GM21825 (cell line): ENCODE results near the gene PATJ.

ENCODE experiments used
- ATAC-seq: cut with Tn5 transposase; IDR thresholded peaks from one replicate; pipeline ENCODE4 v1.9.1; 2021; ENCODE audit warnings: mild to moderate bottlenecking, moderate library complexity; ENCODE audit not compliant: unreplicated experiment

The PATJ gene

GRCh38 chr1:61980561-61980960, 238.3 kb downstream of the PATJ start:
- no peak for ATAC-seq

DNA sequence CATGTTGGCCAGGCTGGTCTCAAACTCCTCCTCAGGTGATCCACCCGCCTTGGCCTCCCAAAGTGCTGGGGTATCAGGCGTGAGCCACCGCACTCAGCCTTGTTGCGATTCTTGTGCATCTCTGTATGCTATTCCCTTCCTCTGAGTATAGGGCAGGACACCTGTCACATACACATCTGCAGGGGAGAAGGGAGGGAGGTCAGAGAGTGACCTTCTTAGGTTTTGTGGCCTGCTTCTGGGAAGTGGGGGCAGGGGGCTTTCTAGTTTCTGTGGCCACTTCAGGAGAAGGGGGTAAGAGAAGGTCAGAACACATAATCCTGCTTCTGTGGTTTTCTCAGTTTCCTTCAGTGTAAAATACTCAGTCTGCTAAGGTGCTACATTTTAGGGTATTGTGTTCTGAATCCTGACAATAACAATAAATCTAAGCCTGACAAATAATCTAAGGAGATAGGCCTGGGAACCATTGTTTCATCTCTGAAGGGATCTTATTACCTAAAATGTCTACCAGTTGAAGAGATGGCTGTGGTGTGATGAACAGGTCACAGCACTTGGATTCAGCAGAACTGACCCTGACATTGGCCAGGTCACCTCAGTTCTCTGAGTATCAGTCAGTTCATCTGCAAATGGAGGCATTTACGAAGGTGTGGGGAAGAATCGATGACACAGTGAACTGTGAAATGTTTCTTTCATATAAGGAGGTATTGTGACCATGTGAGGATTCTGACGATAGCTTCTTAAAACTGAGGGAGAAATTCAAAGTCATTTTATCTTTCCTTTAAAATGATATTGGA, 239.8 kb downstream of the PATJ start:
- ATAC-seq, result no peak

DNA sequence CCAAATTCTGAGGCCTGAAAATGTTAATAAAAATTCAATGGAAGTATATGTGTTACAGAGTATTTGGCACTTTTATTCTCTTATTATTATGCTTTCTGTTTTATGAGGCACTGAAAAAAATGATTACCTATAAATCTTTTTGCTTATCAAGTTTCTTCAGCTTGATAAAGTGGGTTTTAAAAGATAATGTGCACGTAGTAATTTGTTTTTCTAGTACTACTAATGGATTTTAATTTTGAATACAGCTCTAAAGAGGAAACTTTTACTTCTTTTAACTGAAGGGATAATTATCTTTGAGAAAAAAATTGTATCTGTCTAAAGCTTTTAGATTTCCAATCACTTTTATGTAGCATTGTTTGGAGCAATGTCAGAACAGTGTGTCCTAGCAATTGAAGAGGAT, 241.0 kb downstream of the PATJ start:
- no peak for ATAC-seq

DNA sequence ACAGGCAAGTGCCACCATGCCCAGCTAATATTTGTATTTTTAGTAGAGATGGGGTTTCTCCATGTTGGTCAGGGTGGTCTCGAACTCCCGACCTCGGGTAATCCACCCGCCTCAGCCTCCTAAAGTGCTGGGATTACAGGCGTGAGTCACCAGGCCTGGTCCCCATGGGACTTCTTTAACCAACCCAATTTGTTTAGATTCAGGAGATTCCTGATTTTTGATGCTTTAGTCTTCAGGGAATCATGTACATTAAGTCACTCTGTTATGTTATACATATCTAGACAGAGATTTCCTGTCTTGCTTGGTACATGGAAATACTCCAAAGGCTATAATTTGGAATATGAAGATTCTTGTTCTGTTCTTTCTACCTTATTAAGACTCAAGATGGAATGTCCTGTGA, 250.0 kb downstream of the PATJ start:
- ATAC-seq, result no peak

GRCh38 chr1:61993331-61993961, 251.2 kb downstream of the PATJ start:
- no peak for ATAC-seq

GRCh38 chr1:61995641-61996040, 253.4 kb downstream of the PATJ start:
- ATAC-seq, result no peak

DNA sequence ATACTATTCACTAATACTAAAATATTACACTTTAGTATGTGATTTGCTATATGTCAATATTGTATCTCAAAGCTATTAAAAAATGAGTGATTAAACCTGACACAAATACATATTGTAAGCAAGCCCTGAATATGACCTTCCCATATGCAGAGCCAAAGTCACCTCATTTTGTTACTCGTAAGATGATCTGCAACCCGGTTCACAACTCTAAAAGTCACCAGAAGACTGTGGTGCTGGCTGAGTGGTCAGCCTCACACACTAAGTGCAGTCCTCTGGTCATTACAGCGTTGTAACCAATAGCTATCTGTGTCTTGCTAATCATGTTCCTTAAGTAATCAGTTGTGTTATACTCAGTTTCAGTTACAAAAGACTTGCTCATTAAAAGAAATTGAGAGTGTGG, 254.8 kb downstream of the PATJ start:
- ATAC-seq, result no peak

- ATAC-seq, result no peak
Observed at GRCh38 chr1:62003777-62004176, 261.5 kb downstream of the PATJ start.

DNA sequence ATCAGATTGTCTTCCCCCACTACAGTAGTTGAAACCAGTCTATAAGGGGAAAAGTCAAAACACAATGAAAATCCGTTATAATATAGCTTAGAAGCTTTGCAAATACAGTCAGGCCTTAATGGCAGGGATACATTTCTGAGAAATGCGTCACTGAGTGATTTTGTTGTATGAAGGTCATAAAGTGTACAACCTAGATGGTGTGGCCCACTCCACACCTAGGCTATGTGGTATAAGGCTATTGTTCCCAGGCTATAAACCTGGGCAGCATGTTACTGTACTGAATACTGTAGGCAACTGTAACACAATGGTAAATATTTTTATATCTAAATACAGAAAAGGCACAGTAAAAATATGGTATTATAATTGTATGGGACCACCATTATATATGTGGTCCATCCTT, 264.4 kb downstream of the PATJ start:
- no peak for ATAC-seq

DNA sequence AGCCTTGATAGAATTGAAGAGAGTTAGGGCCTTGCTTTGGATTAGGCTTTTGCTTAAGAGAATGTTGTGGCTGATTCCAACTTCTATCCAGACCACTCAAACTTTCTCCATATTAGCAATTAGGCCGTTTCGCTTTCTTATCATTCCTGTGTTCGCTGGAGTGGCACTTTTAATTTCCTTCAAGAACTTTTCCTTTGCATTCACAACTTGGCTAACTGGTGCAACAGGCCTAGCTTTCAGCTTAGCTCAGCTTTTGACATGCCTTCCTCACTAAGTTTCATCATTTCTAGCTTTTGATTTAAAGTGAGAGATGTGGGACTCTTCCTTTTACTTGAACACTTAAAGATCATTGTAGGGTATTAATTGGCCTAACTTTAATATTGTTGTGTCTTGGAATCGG, 268.7 kb downstream of the PATJ start:
- ATAC-seq, result no peak

DNA sequence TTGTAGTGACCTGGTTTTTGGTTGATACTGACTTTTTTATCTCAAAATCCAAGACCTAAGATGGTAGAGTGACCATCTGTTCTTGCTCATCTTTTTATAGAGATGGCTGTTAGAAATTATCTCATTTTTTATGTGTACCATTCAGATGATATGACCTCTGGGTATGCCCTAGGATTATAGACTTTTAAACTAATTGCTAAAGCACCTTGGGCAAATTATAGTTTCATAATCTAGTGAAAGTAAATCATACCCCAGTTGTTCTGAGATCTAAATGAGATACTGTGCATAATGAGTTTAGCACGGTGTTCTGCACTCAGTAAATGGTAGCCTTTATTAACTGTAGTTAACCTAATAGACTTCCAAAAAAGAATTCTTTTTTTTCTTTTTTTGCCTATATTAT, 269.8 kb downstream of the PATJ start:
- no peak for ATAC-seq

- ATAC-seq, result no peak
Observed at GRCh38 chr1:62012836-62013235, 270.6 kb downstream of the PATJ start.

GRCh38 chr1:62013264-62013663, 271.0 kb downstream of the PATJ start:
- ATAC-seq, result no peak

DNA sequence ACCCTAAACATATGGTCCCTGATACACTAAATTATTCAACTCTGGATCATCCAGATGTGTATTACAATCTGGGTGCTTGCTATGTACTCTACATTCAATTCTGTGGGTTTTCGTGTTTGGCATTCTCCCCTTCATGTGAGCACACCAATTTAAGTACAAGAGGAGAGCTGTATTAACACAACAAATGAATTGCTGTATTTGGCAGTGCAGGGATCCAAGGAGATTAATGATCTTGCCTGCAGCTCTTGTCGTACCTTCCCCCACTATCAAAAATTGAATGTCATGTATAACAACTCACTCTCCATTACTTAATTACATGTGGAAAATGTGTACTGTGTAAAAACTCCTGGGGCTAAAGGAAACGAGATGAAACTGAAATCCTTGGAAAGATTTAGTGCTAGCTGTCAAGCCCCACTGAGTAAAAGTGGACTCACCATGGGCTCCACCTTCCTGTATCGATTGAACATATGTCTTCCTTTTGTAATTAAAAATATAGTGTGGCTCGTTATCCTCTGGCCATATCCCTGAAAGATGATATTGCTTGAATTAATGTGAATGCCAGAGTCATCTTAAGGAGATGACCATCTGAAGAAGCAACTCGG, 280.2 kb downstream of the PATJ start:
- no peak for ATAC-seq

GRCh38 chr1:62024690-62025089, 282.4 kb downstream of the PATJ start:
- ATAC-seq, result no peak

GRCh38 chr1:62025154-62025553, 282.9 kb downstream of the PATJ start:
- no peak for ATAC-seq

GRCh38 chr1:62025892-62026291, 283.6 kb downstream of the PATJ start:
- no peak for ATAC-seq

GRCh38 chr1:62029704-62030103, 287.4 kb downstream of the PATJ start:
- no peak for ATAC-seq

GRCh38 chr1:62034790-62035189, 292.5 kb downstream of the PATJ start:
- no peak for ATAC-seq

DNA sequence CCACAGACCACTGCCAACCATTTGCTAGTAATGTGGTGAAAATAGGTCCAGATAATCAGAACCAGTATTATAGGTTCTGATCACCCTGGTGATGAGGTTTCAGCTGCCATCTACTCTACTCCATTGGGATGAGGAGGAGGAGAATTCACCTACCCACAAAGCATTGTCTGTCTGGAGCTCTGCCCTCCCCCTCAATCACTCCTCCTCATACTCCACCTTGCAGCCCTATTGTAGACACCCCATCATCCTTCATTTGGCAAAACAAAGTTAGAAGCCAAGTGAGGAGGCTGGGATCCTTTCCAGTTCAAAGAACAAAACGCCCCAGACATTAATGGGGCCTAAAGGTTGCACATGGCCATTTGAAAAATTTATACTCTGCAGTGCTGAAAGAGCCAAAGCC, 295.0 kb downstream of the PATJ start:
- ATAC-seq, result no peak

DNA sequence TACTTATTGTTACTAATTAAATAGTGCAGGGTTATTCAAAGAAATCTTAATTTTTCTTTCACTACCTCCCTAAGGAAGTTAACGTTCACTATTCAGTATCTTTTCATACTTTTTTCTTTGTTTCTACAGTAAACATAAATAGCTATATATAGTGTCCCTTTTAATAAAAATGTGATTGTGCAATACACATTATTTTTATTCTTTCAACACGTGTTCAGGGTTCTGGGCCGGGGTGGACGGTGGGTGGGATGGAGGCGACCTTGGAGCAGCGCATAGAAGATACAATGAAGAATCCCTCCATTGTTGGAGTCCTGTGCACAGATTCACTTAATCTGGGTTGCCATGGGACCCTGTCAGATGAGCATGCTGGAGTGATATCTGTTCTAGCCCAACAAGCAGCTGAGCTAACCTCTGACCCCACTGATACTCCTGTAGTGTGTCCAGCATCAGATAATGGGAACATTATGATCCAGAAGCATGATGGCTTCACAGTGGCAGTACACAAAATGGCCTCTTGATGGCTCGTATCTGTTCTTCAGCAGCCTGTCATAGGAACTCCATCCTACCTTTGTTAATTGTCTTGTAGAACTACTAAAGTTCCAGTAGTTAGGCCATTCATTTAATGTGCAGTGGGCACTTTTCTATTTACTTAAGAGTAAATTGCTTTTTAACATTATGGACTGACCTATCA, 296.5 kb downstream of the PATJ start:
- ATAC-seq, result no peak

GRCh38 chr1:62040450-62040849, 298.2 kb downstream of the PATJ start:
- ATAC-seq, result no peak
